Adrenal gland (tissue), 5 donors: ENCODE measurements around the gene CCDC57.

Source experiments
- POLR2A ChIP-seq, 2 donors: fragments of 450-650 bp; IDR thresholded peaks; one replicate each; pipeline ENCODE4 v1.6.1; 2017; ENCODE audit warnings: antibody characterized with exemption in 2 of 2, mild to moderate bottlenecking in 2 of 2, moderate library complexity in 1 of 2
- TF ChIP-seq, protein P1 (sequence below), 6 experiments: fragments of 450-650 bp in 4 of 6; fragments of 200-600 bp in 2 of 6; sonication (generic) in 1 of 6; IDR thresholded peaks; 1 replicate in 5 of 6; 2 replicates in 1 of 6; pipeline versions ENCODE4 v1.5.1 to v1.8.0; 2016 to 2021; ENCODE audit warnings: antibody characterized with exemption in 6 of 6, mild to moderate bottlenecking in 2 of 6, moderate library complexity in 1 of 6
- donor health status: DM: no; HTN: no; CAD: no.

DNA sequence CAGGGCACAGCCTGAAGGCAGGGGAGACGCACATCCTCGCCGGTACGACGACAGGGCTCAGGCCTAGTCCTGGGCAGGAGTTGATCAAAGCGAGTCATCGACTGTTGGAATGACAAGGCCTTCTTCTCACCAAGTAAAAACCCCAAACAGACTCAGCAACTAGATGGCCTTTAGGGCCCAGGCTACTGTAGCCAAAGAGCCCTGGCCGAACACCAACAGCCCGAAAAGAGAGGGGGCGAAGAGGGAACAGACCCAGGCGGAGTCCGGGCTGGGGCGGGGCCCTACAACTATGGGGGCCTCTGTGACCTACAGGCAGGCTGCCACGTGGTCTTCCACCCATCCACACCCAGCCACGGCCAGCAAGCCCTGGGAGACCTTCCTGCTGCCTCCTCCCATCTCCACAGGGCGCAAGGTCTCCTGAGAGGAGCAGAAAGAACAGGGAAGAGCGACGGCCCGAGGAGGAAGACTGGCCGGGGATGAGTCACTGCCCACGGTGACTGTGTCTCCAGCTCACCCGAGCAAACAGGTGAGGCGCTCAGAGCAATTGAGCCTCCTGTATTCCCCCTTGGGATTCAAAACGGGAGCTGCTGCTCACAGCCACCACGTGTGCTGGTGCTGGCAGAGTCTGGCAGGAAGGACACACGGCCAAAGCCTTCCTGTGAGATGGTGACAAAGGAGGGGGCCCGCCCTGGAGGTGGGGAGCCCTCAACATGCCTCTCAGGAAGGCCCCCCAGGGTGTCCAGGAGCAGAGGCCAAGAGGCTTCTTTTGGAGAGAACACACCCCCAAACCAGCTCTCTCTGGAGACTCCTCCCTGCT, 33.9 kb upstream of the CCDC57 start:
- TF ChIP-seq, protein P1, sequence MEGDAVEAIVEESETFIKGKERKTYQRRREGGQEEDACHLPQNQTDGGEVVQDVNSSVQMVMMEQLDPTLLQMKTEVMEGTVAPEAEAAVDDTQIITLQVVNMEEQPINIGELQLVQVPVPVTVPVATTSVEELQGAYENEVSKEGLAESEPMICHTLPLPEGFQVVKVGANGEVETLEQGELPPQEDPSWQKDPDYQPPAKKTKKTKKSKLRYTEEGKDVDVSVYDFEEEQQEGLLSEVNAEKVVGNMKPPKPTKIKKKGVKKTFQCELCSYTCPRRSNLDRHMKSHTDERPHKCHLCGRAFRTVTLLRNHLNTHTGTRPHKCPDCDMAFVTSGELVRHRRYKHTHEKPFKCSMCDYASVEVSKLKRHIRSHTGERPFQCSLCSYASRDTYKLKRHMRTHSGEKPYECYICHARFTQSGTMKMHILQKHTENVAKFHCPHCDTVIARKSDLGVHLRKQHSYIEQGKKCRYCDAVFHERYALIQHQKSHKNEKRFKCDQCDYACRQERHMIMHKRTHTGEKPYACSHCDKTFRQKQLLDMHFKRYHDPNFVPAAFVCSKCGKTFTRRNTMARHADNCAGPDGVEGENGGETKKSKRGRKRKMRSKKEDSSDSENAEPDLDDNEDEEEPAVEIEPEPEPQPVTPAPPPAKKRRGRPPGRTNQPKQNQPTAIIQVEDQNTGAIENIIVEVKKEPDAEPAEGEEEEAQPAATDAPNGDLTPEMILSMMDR (IDR thresholded peaks at IDR 0.05) = no peak
- no peak for TF ChIP-seq POLR2A (IDR thresholded peaks at IDR 0.05)
